ENCODE data around the gene DYNLT2.

GRCh38 chr6:169751242-169752073 is at the start of gene DYNLT2, which contains the start of gene ERMARD:
- TF ChIP-seq CTCF (IDR thresholded peaks at IDR 0.05): peak in 5 of 6 experiments; percentile 22 to 63 (median 53)
- TF ChIP-seq POLR2A (IDR thresholded peaks at IDR 0.05): peak; percentile 79 to 89

Measured in Peyer's patch (tissue), 4 donors.